ENCODE data around the gene ADARB2. TPM values are rescaled to one million over a fixed set of nuclear protein-coding genes. Genes with fewer than 3 reads are reported as not detected.

Gene ADARB2
- total and polyA plus RNA-seq, 2 experiments from 2014 or later, result not detected

GRCh38 chr10:1339396-1339795 is 397.9 kb downstream of the ADARB2 start:
- DNase-seq, result no peak
- H2AFZ ChIP-seq, result no peak overlapping the region
- no peak overlapping the region for H3K9ac ChIP-seq
- H4K20me1 ChIP-seq (ENCODE audit: insufficient read depth), result no peaks in the 10 kb centered on the region
- H3K9me3 ChIP-seq (ENCODE audit: low read depth), result no peaks in the 10 kb centered on the region
- H3F3A ChIP-seq (ENCODE audit: insufficient read depth), result no peaks in the 10 kb centered on the region
- no peaks in the 10 kb centered on the region for H3K9me2 ChIP-seq (ENCODE audit: insufficient read depth)
- no peak overlapping the region for H3K4me2 ChIP-seq (ENCODE audit: unreplicated experiment)
- WGBS, 2 experiments (ENCODE audit: low coverage in 1 of 2, low lambda C conversion rate in 2 of 2, missing lambda C conversion rate in 2 of 2), result 12 to 15% methylated on average over 6 of the region's 6 CpGs
- no peaks in the 10 kb centered on the region for H3K79me2 ChIP-seq (ENCODE audit: insufficient read depth)
- in situ Hi-C loops (cut with MboI), result no loop called here
- no peaks in the 10 kb centered on the region for H3K27me3 ChIP-seq (replicated peaks; ENCODE audit: insufficient read depth)
- TF ChIP-seq EZH2phosphoT487 (IDR thresholded peaks at IDR 0.05; ENCODE audit: insufficient read depth, low read depth) (no peak), EZH2 (IDR thresholded peaks at IDR 0.05; ENCODE audit: insufficient read depth, poor library complexity, severe bottlenecking) (no peak)
- H3K36me3 ChIP-seq (ENCODE audit: low read depth), result no peaks in the 10 kb centered on the region
- no peak overlapping the region for H3K4me3 ChIP-seq
- no peaks in the 10 kb centered on the region for H3K4me1 ChIP-seq (ENCODE audit: insufficient read depth)
- H3K27ac ChIP-seq, result no peak overlapping the region

GRCh38 chr10:1335642-1336041 is 401.7 kb downstream of the ADARB2 start:
- in situ Hi-C loops (cut with MboI), result no loop called here
- no peaks in the 10 kb centered on the region for H3K27me3 ChIP-seq (replicated peaks; ENCODE audit: insufficient read depth)
- no peak overlapping the region for H3K4me2 ChIP-seq (ENCODE audit: unreplicated experiment)
- H3K27ac ChIP-seq, result no peak overlapping the region
- H3K9ac ChIP-seq, result no peak overlapping the region
- no peaks in the 10 kb centered on the region for H4K20me1 ChIP-seq (ENCODE audit: insufficient read depth)
- TF ChIP-seq EZH2phosphoT487 (IDR thresholded peaks at IDR 0.05; ENCODE audit: insufficient read depth, low read depth) (no peak), EZH2 (IDR thresholded peaks at IDR 0.05; ENCODE audit: insufficient read depth, poor library complexity, severe bottlenecking) (no peak)
- H3K9me3 ChIP-seq (ENCODE audit: low read depth), result no peaks in the 10 kb centered on the region
- H2AFZ ChIP-seq, result no peak overlapping the region
- no peaks in the 10 kb centered on the region for H3K79me2 ChIP-seq (ENCODE audit: insufficient read depth)
- H3K4me3 ChIP-seq, result no peak overlapping the region
- H3K9me2 ChIP-seq (ENCODE audit: insufficient read depth), result no peaks in the 10 kb centered on the region
- H3K4me1 ChIP-seq (ENCODE audit: insufficient read depth), result no peaks in the 10 kb centered on the region
- DNase-seq, result no peak
- no peaks in the 10 kb centered on the region for H3F3A ChIP-seq (ENCODE audit: insufficient read depth)
- no peaks in the 10 kb centered on the region for H3K36me3 ChIP-seq (ENCODE audit: low read depth)
- WGBS, 2 experiments (ENCODE audit: low coverage in 1 of 2, low lambda C conversion rate in 2 of 2, missing lambda C conversion rate in 2 of 2), result 0% methylated on average over 4 of the region's 4 CpGs

- H3K27ac ChIP-seq, result no peak overlapping the region
- no peaks in the 10 kb centered on the region for H3K79me2 ChIP-seq (ENCODE audit: insufficient read depth)
- H3K27me3 ChIP-seq (replicated peaks; ENCODE audit: insufficient read depth), result no peaks in the 10 kb centered on the region
- H4K20me1 ChIP-seq (ENCODE audit: insufficient read depth), result no peaks in the 10 kb centered on the region
- WGBS, 2 experiments (ENCODE audit: low coverage in 1 of 2, low lambda C conversion rate in 2 of 2, missing lambda C conversion rate in 2 of 2), result 46 to 54% methylated on average over 15 of the region's 15 CpGs
- no peaks in the 10 kb centered on the region for H3F3A ChIP-seq (ENCODE audit: insufficient read depth)
- H2AFZ ChIP-seq, result no peak overlapping the region
- H3K36me3 ChIP-seq (ENCODE audit: low read depth), result no peaks in the 10 kb centered on the region
- H3K4me2 ChIP-seq (ENCODE audit: unreplicated experiment), result no peak overlapping the region
- no peaks in the 10 kb centered on the region for H3K9me3 ChIP-seq (ENCODE audit: low read depth)
- H3K9me2 ChIP-seq (ENCODE audit: insufficient read depth), result no peaks in the 10 kb centered on the region
- H3K4me3 ChIP-seq, result no peak overlapping the region
- no peaks in the 10 kb centered on the region for H3K4me1 ChIP-seq (ENCODE audit: insufficient read depth)
- no peak for DNase-seq
- in situ Hi-C loops (cut with MboI), result no loop called here
- TF ChIP-seq EZH2phosphoT487 (IDR thresholded peaks at IDR 0.05; ENCODE audit: insufficient read depth, low read depth) (no peak), EZH2 (IDR thresholded peaks at IDR 0.05; ENCODE audit: insufficient read depth, poor library complexity, severe bottlenecking) (no peak)
- H3K9ac ChIP-seq, result no peak overlapping the region
Observed at GRCh38 chr10:1333981-1334380, 403.3 kb downstream of the ADARB2 start.

GRCh38 chr10:1331560-1331959 is 405.8 kb downstream of the ADARB2 start:
- no peaks in the 10 kb centered on the region for H3K27me3 ChIP-seq (replicated peaks; ENCODE audit: insufficient read depth)
- TF ChIP-seq EZH2 (IDR thresholded peaks at IDR 0.05; ENCODE audit: insufficient read depth, poor library complexity, severe bottlenecking) (no peak), EZH2phosphoT487 (IDR thresholded peaks at IDR 0.05; ENCODE audit: insufficient read depth, low read depth) (no peak)
- WGBS, 2 experiments (ENCODE audit: low coverage in 1 of 2, low lambda C conversion rate in 2 of 2, missing lambda C conversion rate in 2 of 2), result 24 to 38% methylated on average over 1 of the region's 1 CpG

GRCh38 chr10:1329622-1330021 is 407.7 kb downstream of the ADARB2 start:
- Histone ChIP-seq H2AFZ (no peak overlapping the region), H3K9ac (no peak overlapping the region), H3F3A (ENCODE audit: insufficient read depth) (no peaks in the 10 kb centered on the region), H3K79me2 (ENCODE audit: insufficient read depth) (no peaks in the 10 kb centered on the region), H3K27ac (no peak overlapping the region), H3K9me3 (ENCODE audit: low read depth) (no peaks in the 10 kb centered on the region), H3K36me3 (ENCODE audit: low read depth) (no peaks in the 10 kb centered on the region), H3K4me2 (ENCODE audit: unreplicated experiment) (no peak overlapping the region), H4K20me1 (ENCODE audit: insufficient read depth) (no peaks in the 10 kb centered on the region), H3K4me3 (no peak overlapping the region), H3K27me3 (replicated peaks; ENCODE audit: insufficient read depth) (no peaks in the 10 kb centered on the region), H3K4me1 (ENCODE audit: insufficient read depth) (no peaks in the 10 kb centered on the region), H3K9me2 (ENCODE audit: insufficient read depth) (no peaks in the 10 kb centered on the region)
- DNase-seq, result no peak
- in situ Hi-C loops (cut with MboI), result no loop called here
- WGBS, 2 experiments (ENCODE audit: low coverage in 1 of 2, low lambda C conversion rate in 2 of 2, missing lambda C conversion rate in 2 of 2), result 20 to 33% methylated on average over 9 of the region's 9 CpGs
- no peak for TF ChIP-seq EZH2phosphoT487 (IDR thresholded peaks at IDR 0.05; ENCODE audit: insufficient read depth, low read depth)
- no peak for TF ChIP-seq EZH2 (IDR thresholded peaks at IDR 0.05; ENCODE audit: insufficient read depth, poor library complexity, severe bottlenecking)

More at GRCh38 chr10:1331560-1331959, 405.8 kb downstream of the ADARB2 start:
- Histone ChIP-seq H2AFZ (no peak overlapping the region), H3K27ac (no peak overlapping the region), H3K9ac (no peak overlapping the region), H3F3A (ENCODE audit: insufficient read depth) (no peaks in the 10 kb centered on the region), H3K4me1 (ENCODE audit: insufficient read depth) (no peaks in the 10 kb centered on the region), H3K4me2 (ENCODE audit: unreplicated experiment) (no peak overlapping the region), H3K9me2 (ENCODE audit: insufficient read depth) (no peaks in the 10 kb centered on the region), H3K79me2 (ENCODE audit: insufficient read depth) (no peaks in the 10 kb centered on the region), H3K4me3 (no peak overlapping the region), H3K9me3 (ENCODE audit: low read depth) (no peaks in the 10 kb centered on the region), H3K36me3 (ENCODE audit: low read depth) (no peaks in the 10 kb centered on the region), H4K20me1 (ENCODE audit: insufficient read depth) (no peaks in the 10 kb centered on the region)
- in situ Hi-C loops (cut with MboI), result no loop called here
- DNase-seq, result no peak
